ENCODE measurements around the gene IQSEC2.

Gene IQSEC2

DNA sequence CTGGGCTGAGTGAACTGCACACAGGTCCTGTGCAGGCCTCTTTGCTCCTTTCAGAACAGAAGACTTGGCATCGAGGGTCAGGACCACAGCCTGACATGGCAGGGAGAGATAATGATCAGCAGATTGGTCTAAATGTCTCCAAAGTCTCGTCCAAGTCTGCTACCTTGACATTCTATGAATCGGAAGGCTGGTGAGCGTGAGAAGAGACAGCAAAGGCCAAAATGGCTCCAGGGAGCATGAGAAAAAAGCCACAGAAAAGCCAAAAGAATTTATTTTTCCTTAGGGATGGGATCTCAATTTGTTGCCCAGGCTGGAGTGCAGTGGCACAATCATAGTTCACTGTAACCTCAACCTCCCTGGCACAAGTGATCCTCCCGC is 32.3 kb upstream of the IQSEC2 start:
- TF ChIP-seq, protein P1, sequence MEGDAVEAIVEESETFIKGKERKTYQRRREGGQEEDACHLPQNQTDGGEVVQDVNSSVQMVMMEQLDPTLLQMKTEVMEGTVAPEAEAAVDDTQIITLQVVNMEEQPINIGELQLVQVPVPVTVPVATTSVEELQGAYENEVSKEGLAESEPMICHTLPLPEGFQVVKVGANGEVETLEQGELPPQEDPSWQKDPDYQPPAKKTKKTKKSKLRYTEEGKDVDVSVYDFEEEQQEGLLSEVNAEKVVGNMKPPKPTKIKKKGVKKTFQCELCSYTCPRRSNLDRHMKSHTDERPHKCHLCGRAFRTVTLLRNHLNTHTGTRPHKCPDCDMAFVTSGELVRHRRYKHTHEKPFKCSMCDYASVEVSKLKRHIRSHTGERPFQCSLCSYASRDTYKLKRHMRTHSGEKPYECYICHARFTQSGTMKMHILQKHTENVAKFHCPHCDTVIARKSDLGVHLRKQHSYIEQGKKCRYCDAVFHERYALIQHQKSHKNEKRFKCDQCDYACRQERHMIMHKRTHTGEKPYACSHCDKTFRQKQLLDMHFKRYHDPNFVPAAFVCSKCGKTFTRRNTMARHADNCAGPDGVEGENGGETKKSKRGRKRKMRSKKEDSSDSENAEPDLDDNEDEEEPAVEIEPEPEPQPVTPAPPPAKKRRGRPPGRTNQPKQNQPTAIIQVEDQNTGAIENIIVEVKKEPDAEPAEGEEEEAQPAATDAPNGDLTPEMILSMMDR (IDR thresholded peaks at IDR 0.05) = no peak

DNA sequence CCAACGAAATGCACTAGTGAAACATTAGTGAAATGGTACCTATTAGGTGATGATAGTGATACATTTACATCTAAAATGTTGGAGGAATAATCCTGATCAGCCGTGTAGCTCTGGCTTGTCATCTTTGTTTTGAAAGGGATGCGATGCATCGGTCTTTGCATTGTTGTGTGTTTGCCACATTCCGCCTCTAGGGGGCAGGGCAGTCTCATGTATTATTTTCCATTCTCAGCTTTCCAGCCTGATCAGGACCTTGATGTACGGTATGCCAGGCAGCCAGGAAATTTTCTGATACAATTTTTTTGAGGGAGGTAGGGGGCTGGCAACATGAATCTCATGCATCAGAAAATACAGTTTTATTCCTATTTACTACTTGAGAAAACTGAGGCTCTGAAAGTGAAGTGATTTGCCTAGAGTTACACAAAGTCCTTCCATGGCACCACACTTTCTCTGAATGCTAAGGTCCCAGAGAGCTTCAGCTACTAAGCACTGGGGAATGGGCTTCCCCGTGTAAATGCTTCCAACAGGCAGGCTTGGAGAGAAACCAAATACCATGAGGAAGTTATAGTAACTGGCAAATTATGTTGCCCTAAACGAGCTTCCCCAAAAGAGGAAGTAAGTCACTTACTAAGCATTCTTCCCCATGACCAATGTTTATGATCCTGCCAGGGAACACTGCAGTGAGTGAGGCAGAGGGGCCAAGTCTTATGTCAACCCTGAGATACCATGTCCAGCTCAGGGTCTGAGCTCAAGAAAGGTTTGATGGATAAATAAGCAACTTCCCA is 31.8 kb upstream of the IQSEC2 start:
- TF ChIP-seq, protein P1 (IDR thresholded peaks at IDR 0.05) = peak; percentile 68

DNA sequence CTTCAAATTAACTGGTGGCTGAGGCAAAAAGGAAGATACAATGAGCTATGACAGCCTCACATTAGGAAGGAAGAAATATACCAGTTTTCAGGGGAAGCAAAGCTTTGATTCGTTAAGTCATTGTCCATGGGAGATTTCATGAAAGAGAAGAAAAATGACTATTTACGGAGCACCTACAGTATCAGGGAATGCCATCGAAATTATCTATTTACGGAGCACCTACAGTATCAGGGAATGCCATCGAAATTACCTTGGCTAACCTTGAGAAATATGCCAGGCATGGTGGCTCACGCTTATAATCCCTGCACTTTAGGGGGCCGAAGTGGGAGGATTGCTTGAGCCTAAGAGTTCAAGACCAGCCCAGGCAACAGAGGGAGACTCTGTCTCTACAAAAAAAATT is 28.5 kb upstream of the IQSEC2 start:
- TF ChIP-seq, protein P1 (IDR thresholded peaks at IDR 0.05) = no peak

DNA sequence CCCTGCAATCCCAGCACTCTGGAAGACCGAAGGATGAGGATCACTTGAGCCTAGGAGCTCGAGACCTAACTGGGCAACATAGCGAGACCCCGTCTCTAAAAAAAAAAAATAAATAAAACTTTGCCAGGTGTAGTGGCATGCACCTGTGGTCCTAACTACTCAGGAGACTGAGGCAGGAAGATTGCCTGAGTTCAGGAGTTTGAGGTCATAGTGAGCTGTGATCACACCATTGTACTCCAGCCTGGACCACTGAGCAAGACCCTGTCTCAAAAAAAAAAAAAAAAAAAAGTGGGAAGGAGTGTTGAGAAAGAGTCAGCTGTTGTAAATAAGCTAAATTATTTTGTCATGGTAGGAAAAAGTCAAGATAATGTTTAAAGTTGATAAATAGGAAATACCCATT is 27.5 kb upstream of the IQSEC2 start:
- TF ChIP-seq, protein P1 (IDR thresholded peaks at IDR 0.05) = no peak

DNA sequence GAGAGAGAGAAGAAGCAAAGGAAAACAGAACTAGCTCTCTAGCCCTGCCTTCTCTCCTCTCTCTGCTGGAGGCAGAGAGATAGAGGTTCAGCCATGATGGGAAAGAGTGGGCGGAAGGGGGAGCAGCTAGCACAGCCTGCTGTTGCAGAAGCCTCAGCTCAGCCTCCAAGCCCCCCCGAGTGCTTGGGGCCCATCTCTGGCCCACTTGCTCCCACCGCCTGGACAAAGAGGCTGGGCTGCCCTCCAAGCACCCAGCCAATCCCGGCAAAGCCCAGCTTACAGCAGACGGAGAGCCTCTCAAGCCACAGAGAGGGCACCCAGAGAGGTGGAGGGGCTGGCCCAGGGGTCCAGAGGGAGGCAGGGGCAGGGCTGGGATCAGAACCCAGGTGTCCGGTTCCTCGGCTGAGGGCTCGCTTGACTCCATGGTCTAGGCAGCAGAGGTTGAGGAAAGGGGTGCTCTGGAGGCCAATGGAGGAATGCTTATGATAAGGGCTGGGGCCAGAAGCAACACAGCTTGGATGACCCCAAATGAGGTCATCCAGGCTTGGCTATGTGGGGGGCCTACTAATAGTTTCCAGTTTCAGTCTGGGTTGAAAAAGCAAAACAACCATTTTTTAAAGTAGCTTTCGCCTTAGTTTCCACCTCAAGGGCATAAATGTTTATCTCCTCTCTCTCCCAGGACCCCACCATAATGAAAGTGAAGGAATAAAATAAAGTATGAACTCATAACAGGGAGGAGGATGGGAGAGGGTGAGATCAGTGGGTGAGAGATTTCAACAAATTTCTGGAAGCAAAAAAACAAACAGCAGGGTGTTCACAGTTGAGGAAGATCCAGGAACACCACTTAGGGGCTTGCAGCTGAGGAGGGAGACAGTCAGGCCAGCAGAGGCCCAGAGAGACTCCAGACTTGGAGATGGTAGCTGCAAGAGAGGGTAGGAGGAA is 24.9 kb upstream of the IQSEC2 start:
- TF ChIP-seq, protein P1 (IDR thresholded peaks at IDR 0.05) = no peak

DNA sequence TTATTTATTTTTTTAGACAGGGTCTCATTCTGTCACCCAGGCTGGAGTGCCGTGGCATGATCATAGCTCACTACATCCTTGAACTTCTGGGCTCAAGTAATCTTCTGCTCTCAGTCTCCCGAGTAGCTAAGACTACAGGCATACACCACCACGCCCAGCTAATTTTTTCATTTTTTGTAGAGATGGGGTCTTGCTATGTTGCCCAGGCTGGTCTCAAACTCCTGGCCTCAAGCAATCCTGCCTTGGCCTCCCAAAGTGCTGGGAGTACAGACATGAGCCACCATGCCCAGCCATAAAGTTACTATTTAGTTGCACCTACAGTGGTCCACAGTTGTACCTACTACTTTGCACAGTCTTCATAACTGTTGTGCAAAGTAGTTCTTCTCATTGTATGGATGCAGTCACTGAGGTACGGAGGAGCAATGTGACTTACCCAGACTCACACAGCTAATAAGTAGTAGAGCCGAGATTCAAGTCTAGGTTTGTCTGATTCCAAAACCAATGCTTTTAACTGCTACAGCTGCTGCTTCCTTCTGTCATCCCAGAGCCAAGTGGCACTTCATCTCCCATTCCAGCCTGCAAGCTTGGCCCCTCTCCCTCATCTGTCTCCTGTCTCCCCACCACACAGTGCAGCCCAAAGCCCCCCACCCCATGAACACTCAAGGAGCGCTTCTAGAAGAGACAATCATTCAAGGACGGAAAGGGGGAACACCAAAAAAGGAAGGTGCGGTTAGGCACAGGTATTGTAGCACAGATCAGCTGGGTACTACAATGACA is 24.0 kb upstream of the IQSEC2 start:
- TF ChIP-seq, protein P1 (IDR thresholded peaks at IDR 0.05) = no peak

DNA sequence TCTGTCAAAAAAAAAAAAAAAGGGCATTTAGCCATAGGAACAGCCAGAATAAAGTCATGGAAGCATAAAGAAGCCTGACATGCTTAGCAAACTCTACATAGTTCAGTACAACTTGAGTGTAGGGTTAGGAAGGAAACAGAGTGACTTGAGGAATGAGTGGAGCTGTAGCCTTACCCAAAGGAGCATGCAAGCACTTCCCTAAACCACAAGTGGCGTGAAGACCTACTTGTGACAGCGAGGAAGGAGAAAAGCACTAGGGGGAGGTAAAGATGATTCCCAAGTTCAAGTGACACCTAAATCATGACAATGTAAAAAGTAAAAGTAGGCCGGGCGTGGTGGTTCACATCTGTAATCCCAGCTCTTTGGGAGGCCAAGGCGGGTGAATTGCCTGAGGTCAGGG is 21.8 kb upstream of the IQSEC2 start:
- TF ChIP-seq, protein P1 (IDR thresholded peaks at IDR 0.05) = no peak
